Panc1 (cell line): ENCODE measurements around the gene IPO11. TPM values are rescaled to one million over a fixed set of nuclear protein-coding genes. Genes with fewer than 3 reads are reported as not detected.

Source experiments
- ATAC-seq: fragments of 200-7000 bp; cut with Tn5 transposase; 2 replicates; pipeline ENCODE4 v1.9.1; 2020; ENCODE audit warnings: mild to moderate bottlenecking, moderate library complexity
- BruUV-seq: library from RNA; stranded (reverse); fragments of 400-500 nt; replicated peaks from 2 replicates; lab custom pipeline; 2021; lab: Mats Ljungman, UMichigan
- CTCF ChIA-PET: fragments of 300-600 bp; sonication (Branson Sonifier 250); formaldehyde crosslinking; loops from one replicate; lab custom pipeline; 2022; ENCODE audit warnings: antibody characterized with exemption; lab: Charles Lee
- POLR2A ChIA-PET: fragments of 300-600 bp; sonication (Branson Sonifier 250); formaldehyde crosslinking; loops from one replicate; lab custom pipeline; 2022; ENCODE audit warnings: antibody characterized with exemption; lab: Charles Lee
- DNase-seq: peaks from one replicate; pipeline ENCODE4 v3.0.0-alpha.2; 2010; ENCODE audit warnings: low read depth, low spot score
- H3K27ac ChIP-seq: 2 replicates; pipeline ENCODE4 v1.5.1; 2011; ENCODE audit warnings: mild to moderate bottlenecking, low read length, inconsistent platforms
- H3K27me3 ChIP-seq: fragments of 200-500 bp; sonication (Bioruptor generic); 2 replicates; pipeline ENCODE4 v1.6.0; 2014; ENCODE audit warnings: low read length, inconsistent platforms; ENCODE audit not compliant: control insufficient read depth, insufficient read depth
- H3K36me3 ChIP-seq: fragments of 200-500 bp; sonication (Bioruptor generic); 2 replicates; pipeline ENCODE4 v1.5.1; 2014; ENCODE audit warnings: inconsistent platforms, mild to moderate bottlenecking, low read length, moderate library complexity; ENCODE audit not compliant: control insufficient read depth, insufficient read depth
- H3K4me1 ChIP-seq: 2 replicates; pipeline ENCODE4 v1.5.1; 2011; ENCODE audit warnings: inconsistent platforms, mild to moderate bottlenecking, low read length, moderate library complexity; ENCODE audit not compliant: control insufficient read depth, insufficient read depth
- H3K4me3 ChIP-seq, 2 experiments: 2 replicates each; pipeline ENCODE4 v1.5.1; 2011 to 2012; ENCODE audit warnings: low read depth in 2 of 2, low read length in 2 of 2, mild to moderate bottlenecking in 2 of 2, inconsistent platforms in 1 of 2, moderate library complexity in 1 of 2
- H3K9me3 ChIP-seq: fragments of 200-500 bp; sonication (Bioruptor generic); 2 replicates; pipeline ENCODE4 v1.5.1; 2014; ENCODE audit warnings: low read depth, mild to moderate bottlenecking, inconsistent platforms, low read length, moderate library complexity; ENCODE audit not compliant: control insufficient read depth, insufficient read depth
- POLR2AphosphoS5 ChIP-seq: IDR thresholded peaks from 2 replicates; pipeline ENCODE4 v1.6.1; 2012; ENCODE audit warnings: mild to moderate bottlenecking, low read depth, low read length, moderate library complexity
- SIN3A ChIP-seq: IDR thresholded peaks from 2 replicates; pipeline ENCODE4 v1.6.1; 2012; ENCODE audit warnings: low read depth, mild to moderate bottlenecking, low read length, moderate library complexity, borderline replicate concordance; ENCODE audit not compliant: insufficient read depth
- TCF7L2 ChIP-seq: IDR thresholded peaks from 2 replicates; pipeline ENCODE4 v1.6.1; 2011; ENCODE audit warnings: mild to moderate bottlenecking, low read depth, low read length, inconsistent platforms
- in situ Hi-C: cut with HindIII; loops from 2 replicates; pipeline ENCODE4 v1.10.0; 2016; ENCODE audit warnings: low sequenced_read_pairs, low pct_unique_long_range_greater_than_20kb
- intact Hi-C: fragments of 100-400 bp; cut with micrococcal nuclease; formaldehyde crosslinking; loops from one replicate; pipeline ENCODE4 v1.10.0; 2022; ENCODE audit not compliant: unreplicated experiment
- total RNA-seq: library from RNA; stranded (reverse); gene quantifications from one replicate; pipeline ENCODE4 v1.2.1, GENCODE V29; 2021; ENCODE audit not compliant: unreplicated experiment
- TF ChIP-seq, protein P1 (sequence below): fragments of 450-650 bp; IDR thresholded peaks from 2 replicates; pipeline ENCODE4 v1.5.1; 2017; ENCODE audit warnings: mild to moderate bottlenecking
- TF ChIP-seq, protein P2 (sequence below), 2 experiments: IDR thresholded peaks; 2 replicates each; pipeline ENCODE4 v1.6.1; 2011 to 2012; ENCODE audit warnings: low read depth in 2 of 2, control low read depth in 1 of 2, low read length in 1 of 2, mild to moderate bottlenecking in 1 of 2, moderate library complexity in 1 of 2; ENCODE audit not compliant: insufficient read depth in 1 of 2

The IPO11 gene
- total RNA-seq, 1 experiment from 2014 or later: 39.8 TPM

DNA sequence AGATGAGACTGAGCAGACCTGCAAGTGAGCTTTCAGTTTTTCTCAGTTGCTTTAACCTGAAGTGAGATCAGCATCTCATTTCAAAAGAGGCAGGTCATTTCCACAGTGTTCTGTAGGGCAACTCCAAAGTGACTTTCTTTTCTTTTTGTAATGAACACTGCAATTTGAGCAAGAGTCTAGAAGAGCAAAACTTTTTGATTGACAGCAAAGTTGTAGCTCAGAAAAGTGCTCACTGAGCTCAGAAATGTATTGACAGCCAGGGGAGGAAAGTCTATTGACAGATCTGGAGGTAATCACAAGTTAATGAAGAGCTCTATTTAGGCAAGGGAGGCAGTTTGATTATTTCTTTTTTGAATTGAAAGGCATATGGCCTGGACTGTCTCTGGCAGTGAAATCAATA is 220.7 kb downstream of the IPO11 start:
- in situ Hi-C loops: no loop called here
- Histone ChIP-seq H3K27ac (no peak overlapping the region), H3K4me1 (no peaks in the 10 kb centered on the region), H3K27me3 (no peaks in the 10 kb centered on the region), H3K36me3 (0 out of 2 replicates have a peak, but pooled peaks cover 2% of the 10 kb centered on the region), H3K4me3 (no peak overlapping the region), H3K9me3 (no peaks in the 10 kb centered on the region)
- TF ChIP-seq, protein P1, sequence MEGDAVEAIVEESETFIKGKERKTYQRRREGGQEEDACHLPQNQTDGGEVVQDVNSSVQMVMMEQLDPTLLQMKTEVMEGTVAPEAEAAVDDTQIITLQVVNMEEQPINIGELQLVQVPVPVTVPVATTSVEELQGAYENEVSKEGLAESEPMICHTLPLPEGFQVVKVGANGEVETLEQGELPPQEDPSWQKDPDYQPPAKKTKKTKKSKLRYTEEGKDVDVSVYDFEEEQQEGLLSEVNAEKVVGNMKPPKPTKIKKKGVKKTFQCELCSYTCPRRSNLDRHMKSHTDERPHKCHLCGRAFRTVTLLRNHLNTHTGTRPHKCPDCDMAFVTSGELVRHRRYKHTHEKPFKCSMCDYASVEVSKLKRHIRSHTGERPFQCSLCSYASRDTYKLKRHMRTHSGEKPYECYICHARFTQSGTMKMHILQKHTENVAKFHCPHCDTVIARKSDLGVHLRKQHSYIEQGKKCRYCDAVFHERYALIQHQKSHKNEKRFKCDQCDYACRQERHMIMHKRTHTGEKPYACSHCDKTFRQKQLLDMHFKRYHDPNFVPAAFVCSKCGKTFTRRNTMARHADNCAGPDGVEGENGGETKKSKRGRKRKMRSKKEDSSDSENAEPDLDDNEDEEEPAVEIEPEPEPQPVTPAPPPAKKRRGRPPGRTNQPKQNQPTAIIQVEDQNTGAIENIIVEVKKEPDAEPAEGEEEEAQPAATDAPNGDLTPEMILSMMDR: no peak
- TF ChIP-seq TCF7L2 (no peak), SIN3A (no peak), POLR2AphosphoS5 (no peak)
- TF ChIP-seq, protein P2, sequence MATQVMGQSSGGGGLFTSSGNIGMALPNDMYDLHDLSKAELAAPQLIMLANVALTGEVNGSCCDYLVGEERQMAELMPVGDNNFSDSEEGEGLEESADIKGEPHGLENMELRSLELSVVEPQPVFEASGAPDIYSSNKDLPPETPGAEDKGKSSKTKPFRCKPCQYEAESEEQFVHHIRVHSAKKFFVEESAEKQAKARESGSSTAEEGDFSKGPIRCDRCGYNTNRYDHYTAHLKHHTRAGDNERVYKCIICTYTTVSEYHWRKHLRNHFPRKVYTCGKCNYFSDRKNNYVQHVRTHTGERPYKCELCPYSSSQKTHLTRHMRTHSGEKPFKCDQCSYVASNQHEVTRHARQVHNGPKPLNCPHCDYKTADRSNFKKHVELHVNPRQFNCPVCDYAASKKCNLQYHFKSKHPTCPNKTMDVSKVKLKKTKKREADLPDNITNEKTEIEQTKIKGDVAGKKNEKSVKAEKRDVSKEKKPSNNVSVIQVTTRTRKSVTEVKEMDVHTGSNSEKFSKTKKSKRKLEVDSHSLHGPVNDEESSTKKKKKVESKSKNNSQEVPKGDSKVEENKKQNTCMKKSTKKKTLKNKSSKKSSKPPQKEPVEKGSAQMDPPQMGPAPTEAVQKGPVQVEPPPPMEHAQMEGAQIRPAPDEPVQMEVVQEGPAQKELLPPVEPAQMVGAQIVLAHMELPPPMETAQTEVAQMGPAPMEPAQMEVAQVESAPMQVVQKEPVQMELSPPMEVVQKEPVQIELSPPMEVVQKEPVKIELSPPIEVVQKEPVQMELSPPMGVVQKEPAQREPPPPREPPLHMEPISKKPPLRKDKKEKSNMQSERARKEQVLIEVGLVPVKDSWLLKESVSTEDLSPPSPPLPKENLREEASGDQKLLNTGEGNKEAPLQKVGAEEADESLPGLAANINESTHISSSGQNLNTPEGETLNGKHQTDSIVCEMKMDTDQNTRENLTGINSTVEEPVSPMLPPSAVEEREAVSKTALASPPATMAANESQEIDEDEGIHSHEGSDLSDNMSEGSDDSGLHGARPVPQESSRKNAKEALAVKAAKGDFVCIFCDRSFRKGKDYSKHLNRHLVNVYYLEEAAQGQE (IDR thresholded peaks at IDR 0.05; ENCODE audit: insufficient read depth in 1 of 2, low read depth in 2 of 2, low read length in 1 of 2): no peak
- ATAC-seq: no peak
- BruUV-seq: no TSS peak
- ChIA-PET POLR2A (no interaction called here), CTCF (no interaction called here)
- DNase-seq: no peak
- intact Hi-C loops: no loop called here

DNA sequence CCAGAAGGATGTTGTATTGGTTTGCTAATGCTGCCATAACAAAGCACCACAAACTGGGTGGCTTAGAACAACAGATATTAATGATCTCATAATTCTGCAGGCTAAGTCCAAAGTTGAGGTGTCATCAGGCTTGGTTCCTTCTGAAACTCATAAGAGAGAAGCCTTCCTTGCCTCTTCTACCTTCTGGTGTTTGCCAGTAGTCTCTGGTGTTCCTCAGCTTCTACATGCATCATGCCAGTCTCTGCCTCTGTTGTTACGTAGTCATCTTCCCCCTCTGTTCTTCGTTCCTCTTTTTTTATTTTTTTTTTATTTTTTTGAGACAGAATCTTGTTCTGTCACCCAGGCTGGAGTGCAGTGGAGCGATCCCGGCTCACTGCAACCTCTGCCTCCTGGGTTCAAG is 227.9 kb downstream of the IPO11 start:
- POLR2A ChIA-PET: no interaction called here
- ATAC-seq (no peak), DNase-seq (no peak)
- H3K4me3 ChIP-seq: no peak overlapping the region
- H3K27me3 ChIP-seq: no peaks in the 10 kb centered on the region
- TF ChIP-seq SIN3A (no peak), POLR2AphosphoS5 (no peak), TCF7L2 (no peak)
- TF ChIP-seq, protein P2 (IDR thresholded peaks at IDR 0.05; ENCODE audit: insufficient read depth in 1 of 2, low read depth in 2 of 2, low read length in 1 of 2): no peak
- TF ChIP-seq, protein P1: no peak
- BruUV-seq: no TSS peak
- CTCF ChIA-PET: no interaction called here
- in situ Hi-C loops: no loop called here
- no peaks in the 10 kb centered on the region for H3K4me1 ChIP-seq
- intact Hi-C loops: no loop called here
- H3K36me3 ChIP-seq: no peaks in the 10 kb centered on the region
- H3K27ac ChIP-seq: no peak overlapping the region
- H3K9me3 ChIP-seq: no peaks in the 10 kb centered on the region
